ENCODE data around the gene ITPK1. TPM values are rescaled to one million over a fixed set of nuclear protein-coding genes. Genes with fewer than 3 reads are reported as not detected.

The ITPK1 gene
- total RNA-seq, 1 donor from 2014 or later = 136 TPM

GRCh38 chr14:93090826-93091555, 24.7 kb downstream of the ITPK1 start:
- intact Hi-C loops (cut with micrococcal nuclease) = no loop called here
- DNase-seq (peak; percentile 70), ATAC-seq (peak; percentile 63)

- intact Hi-C loops (cut with micrococcal nuclease) = no loop called here
- DNase-seq (no peak), ATAC-seq (no peak)
These were observed 26.0 kb downstream of the ITPK1 start for GRCh38 chr14:93089521-93090269.

GRCh38 chr14:93086441-93087055, 29.2 kb downstream of the ITPK1 start:
- ATAC-seq (peak; percentile 62), DNase-seq (peak; percentile 66)
- intact Hi-C loops (cut with micrococcal nuclease) = no loop called here

DNA sequence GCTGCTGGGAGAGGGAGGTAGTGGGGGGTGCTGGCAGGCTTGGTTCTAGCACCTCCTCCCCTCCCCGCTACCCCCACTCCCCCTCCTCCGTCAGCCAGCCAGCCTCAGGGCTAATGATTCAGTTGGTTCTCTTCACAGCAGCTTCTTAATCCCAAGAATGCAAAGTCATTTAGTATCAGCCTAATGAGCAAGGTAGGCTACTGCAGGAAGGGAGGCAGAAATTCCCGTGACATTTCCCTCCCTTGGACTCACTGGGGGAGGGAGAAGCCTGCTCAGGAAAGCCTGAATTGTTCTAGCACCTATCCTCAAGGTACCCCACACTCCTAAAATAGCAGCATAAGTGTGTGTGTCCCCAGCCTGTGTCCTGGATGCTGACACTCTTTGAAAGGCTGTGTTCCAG, 29.8 kb downstream of the ITPK1 start:
- intact Hi-C loops (cut with micrococcal nuclease) = no loop called here
- no peak for DNase-seq
- peak; percentile 70 for ATAC-seq

DNA sequence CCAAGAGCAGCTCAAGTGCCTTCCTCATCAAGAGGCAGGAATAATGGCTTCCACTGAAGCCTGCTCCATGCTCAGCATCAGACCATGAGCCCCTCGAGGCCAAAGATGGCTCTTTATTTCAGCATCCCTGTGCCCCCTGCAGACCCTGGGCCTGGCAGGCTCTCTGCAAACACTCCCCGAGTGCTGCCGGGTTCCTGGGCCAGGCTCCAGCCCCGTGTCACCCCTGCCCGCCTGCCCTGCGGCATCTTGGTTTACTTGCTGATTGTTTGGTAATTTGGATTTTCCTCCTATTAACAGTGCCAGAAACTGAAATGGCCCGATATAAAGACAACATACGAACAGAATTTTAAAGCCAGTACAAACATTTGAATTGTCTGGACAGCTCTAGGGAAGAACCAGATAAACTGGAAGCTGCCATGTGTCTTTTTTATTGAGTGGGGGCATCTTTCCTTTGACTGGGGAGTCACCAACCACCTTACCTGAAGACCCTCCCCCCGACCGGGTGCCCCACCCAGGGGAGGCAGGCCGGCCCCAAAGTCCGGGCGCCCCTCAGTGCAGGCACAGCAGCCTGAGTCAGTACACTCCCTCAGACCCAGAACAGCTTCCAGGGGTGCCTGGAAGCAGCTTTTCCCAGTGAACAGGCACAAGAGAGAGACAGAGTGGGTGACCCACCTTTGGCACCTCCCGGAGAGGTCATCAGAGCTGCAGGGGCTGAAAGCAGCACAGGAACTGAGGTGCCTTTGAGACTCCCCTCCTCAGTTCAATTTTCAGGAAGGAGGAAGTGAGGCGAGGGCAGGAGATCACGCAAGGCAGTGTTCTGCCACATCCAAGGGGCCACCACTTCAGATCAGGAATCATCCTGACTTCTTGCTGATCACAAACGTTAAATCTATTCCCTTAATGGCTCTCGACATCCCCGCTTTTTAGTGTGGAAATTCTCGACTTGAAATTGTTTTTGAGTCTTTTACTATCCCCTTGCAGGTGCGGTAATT, 30.6 kb downstream of the ITPK1 start:
- DNase-seq (no peak), ATAC-seq (no peak)
- intact Hi-C loops (cut with micrococcal nuclease) = no loop called here

DNA sequence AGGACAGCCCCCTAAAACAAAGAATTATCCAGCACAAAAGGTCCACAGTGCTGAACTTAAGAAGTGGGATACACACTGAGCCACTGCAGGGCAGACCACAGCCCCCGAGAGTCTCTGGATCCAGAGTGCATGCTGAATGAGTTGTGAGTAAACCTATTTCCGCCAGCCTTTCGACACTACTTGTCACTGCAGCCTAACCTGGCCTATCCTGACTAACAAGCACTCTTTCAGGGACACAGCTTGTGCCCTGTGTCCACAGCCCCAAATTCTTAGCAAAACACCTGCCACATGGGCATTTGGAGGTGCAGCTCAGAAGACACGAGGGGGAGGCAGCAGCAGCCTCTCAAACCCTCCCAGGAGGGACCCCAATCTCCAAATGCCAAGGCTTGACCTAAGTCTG, 31.3 kb downstream of the ITPK1 start:
- no peak for ATAC-seq
- intact Hi-C loops (cut with micrococcal nuclease) = no loop called here
- no peak for DNase-seq

- no peak for DNase-seq
These were observed 31.8 kb downstream of the ITPK1 start for GRCh38 chr14:93083917-93084316.

DNA sequence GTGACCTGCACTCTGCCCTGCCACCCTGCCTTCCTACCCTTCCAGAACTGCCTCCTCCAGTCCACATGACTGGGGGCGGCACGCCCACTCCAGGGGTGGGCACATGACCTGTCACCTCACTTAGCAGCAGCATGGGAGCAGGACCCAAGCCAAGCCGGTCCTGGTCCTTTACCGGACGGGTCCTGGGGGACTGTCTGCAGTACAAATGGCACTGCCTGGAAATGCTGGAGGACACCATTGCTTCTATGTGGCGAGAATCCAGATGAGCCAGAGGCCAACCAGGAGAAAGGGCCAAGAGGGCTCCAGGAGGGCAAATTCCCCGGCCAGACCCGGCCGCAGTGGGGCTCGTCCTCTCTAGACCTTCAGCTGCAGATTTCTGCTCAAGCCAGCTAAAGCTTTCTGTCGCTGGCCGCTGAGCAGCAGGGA, 33.1 kb downstream of the ITPK1 start:
- ATAC-seq = peak; percentile 43

More at GRCh38 chr14:93083917-93084316, 31.8 kb downstream of the ITPK1 start:
- peak; percentile 12 for ATAC-seq
- intact Hi-C loops (cut with micrococcal nuclease) = no loop called here

GRCh38 chr14:93081876-93082570, 33.7 kb downstream of the ITPK1 start:
- no peak for ATAC-seq
- intact Hi-C loops (cut with micrococcal nuclease) = no loop called here
- DNase-seq = no peak

More for the DNA sequence above, 33.1 kb downstream of the ITPK1 start:
- intact Hi-C loops (cut with micrococcal nuclease) = no loop called here
- DNase-seq = peak; percentile 65

GRCh38 chr14:93079865-93080403, 35.8 kb downstream of the ITPK1 start:
- intact Hi-C loops (cut with micrococcal nuclease) = no loop called here
- DNase-seq (no peak), ATAC-seq (no peak)

DNA sequence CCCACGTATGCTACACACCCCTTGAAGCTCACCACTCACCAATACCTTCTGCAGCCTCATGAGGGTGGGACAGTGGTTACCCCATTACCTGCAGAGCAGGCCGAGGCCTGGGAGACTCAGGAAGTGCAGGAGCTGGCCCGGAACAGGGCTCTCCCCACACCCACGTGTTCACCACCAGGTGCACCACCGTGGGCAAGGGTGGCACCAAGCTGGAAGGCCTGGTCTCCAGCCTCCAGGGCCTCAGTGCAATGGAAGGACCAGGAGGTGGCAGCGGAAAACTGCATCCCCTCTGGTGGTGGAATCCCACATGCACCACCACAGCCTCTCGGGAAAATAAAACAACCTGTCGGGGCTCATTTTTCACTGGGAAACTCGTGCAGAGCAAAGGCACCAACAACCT, 36.4 kb downstream of the ITPK1 start:
- ATAC-seq (no peak), DNase-seq (no peak)
- intact Hi-C loops (cut with micrococcal nuclease) = no loop called here

DNA sequence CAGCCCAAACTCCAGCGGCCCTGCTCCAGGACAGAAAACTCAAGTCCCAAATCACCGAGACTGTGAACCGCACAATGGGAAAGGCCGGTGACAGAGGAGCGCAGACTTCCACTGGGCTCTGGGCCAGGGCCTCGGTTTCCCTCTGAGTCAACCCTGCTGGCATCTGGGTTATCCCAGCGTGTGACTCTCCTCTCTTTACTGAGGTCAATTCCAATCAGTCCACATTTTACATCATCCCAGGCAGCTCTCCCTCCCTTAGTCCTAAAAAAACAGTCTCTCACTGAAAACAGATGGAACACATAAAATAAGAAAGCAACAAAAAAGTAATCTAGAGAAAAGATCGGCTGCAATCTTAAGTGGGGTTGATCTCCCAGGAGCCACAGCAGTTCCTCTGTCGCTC, 36.9 kb downstream of the ITPK1 start:
- ATAC-seq (no peak), DNase-seq (no peak)
- intact Hi-C loops (cut with micrococcal nuclease) = no loop called here

- no peak for ATAC-seq
- no peak for DNase-seq
These were observed 39.0 kb downstream of the ITPK1 start for GRCh38 chr14:93076755-93077154.

DNA sequence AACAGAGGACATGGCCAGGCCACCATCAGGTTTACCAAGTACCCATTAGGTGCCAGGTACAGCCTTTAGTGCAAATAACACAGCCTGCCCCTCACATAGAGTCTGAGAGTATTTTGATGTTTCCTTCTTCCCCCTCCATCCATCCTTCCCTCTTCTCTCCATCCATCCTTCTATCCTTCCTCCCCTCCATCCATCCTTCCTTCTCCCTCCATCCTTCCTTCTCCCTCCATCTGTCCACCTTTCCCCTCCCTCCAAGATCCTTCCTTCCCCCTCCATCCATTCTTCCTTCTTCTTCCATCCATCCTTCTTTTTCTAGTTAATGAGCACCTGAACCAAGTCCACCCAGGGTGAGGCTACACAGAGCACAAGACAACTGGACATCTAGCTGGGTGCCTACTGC, 39.8 kb downstream of the ITPK1 start:
- DNase-seq (no peak), ATAC-seq (no peak)
- intact Hi-C loops (cut with micrococcal nuclease) = no loop called here

More at GRCh38 chr14:93076755-93077154, 39.0 kb downstream of the ITPK1 start:
- intact Hi-C loops (cut with micrococcal nuclease) = no loop called here

- ATAC-seq = peak; percentile 85
- DNase-seq = peak; percentile 69
- intact Hi-C loops (cut with micrococcal nuclease) = no loop called here
These were observed 41.6 kb downstream of the ITPK1 start for GRCh38 chr14:93073910-93074769.

GRCh38 chr14:93073358-93073707, 42.4 kb downstream of the ITPK1 start:
- no peak for ATAC-seq
- DNase-seq = no peak
- intact Hi-C loops (cut with micrococcal nuclease) = no loop called here

DNA sequence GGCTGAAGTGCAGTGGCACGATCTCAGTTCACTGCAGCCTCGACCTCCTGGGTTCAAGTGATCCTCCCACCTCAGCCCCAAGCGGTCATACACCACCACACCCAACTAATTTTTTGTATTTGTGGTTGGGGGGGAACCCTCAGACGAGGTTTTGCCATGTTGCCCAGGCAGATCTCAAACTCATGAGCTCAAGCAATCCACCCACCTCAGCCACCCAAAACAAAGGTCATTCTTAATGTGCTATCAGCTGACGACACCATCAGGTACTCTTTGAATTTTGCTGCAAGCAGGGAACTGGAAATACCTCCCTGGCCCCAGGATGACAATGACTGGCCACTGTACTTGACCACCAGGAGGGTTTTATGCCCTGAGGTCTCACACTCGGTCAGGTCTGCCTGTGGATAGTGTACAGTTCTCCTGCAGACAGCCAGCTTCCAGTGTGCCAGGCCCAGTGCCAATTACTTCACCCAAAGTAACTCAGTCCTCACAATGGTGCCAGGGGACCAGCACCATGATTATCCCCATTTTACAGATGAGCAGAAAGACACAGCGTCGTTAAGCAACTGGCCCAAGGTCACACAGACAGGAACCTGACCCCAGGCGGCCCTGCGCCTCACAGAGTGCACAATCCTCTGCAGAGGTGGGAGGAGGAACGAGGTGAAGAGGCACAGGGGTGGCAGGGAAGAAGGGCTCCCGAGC, 42.9 kb downstream of the ITPK1 start:
- DNase-seq = no peak
- ATAC-seq = no peak
- intact Hi-C loops (cut with micrococcal nuclease) = no loop called here

Data from left ventricle myocardium superior (tissue), 1 donor.